ENCODE data around the gene MRPS7.

- no peak for TF ChIP-seq POLR2A (IDR thresholded peaks at IDR 0.05)
- no peak for TF ChIP-seq CTCF (IDR thresholded peaks at IDR 0.05)
- no peak for TF ChIP-seq EP300 (IDR thresholded peaks at IDR 0.05)
These were observed 39.4 kb downstream of the MRPS7 start for GRCh38 chr17:75301049-75301448.

Measured in ovary (tissue), 3 donors.